ENCODE measurements around the gene PSMA7.

DNA sequence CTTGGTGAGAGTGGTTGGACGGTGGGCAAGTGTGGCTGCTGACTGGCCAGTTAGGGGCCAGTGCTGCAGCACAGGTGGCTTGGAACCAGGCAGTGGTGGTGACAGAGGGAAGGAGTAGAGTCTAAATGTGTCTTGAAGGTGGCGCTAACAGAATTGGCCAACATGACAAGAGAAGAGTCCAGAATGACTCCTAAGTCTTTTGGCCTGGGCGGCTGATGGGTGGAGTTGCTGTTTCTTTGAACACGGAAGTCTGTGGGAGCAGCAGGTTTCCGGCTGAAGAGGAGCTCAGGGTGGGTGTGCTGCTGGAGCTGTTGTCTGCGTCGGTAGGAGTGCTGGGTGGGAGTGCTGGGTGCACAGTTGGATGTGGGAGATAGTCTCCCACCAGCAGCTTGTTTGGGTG, 10.8 kb downstream of the PSMA7 start:
- TF ChIP-seq CTCF (conservative IDR thresholded peaks at IDR 0.05 in 1 of 2, IDR thresholded peaks at IDR 0.05 in 1 of 2; ENCODE audit: extremely low read depth in 1 of 2, insufficient read depth in 1 of 2, low read depth in 1 of 2, low read length in 2 of 2) (no peak), EZH2 (IDR thresholded peaks at IDR 0.05; ENCODE audit: borderline replicate concordance, low read length) (no peak)
